Measurements from ENCODE around the gene ZNF146. TPM values are rescaled to one million over a fixed set of nuclear protein-coding genes. Genes with fewer than 3 reads are reported as not detected.
"Not testable (repeated sequence)": the region's sequence is repeated elsewhere in the genome, so short reads cannot be mapped to it uniquely, and the experiment has no call there.

Gene ZNF146
- total RNA-seq, 1 experiment from 2014 or later = 138 TPM

GRCh38 chr19:36268081-36268480 is 53.2 kb downstream of the ZNF146 start:
- not testable (repeated sequence) for DNase-seq (ENCODE audit: extremely low read depth, low read depth)

GRCh38 chr19:36268591-36268990 is 53.7 kb downstream of the ZNF146 start:
- not testable (repeated sequence) for DNase-seq (ENCODE audit: extremely low read depth, low read depth)

- DNase-seq (ENCODE audit: extremely low read depth, low read depth) = not testable (repeated sequence)
Observed at GRCh38 chr19:36269295-36269694, 54.4 kb downstream of the ZNF146 start.

Small RNA genes lying within 50 kb of the gene (small RNA-seq; reads per million reads assigned to genes)
- gene RF00019 = 0 reads per million in 2 experiments

Other genes starting within 250 kb of the ZNF146 start
- 19.8 and 26.1 TPM in 2 replicates for gene SDHAF1, start 219.9 kb upstream of the ZNF146 start, total RNA-seq (2014; rRNA removed; shearing (Covaris generic))
- gene SYNE4, start 206.3 kb upstream of the ZNF146 start, total RNA-seq (2014; rRNA removed; shearing (Covaris generic)) = 0.22 and 0.26 TPM in 2 replicates
- gene ALKBH6, start 200.9 kb upstream of the ZNF146 start, total RNA-seq (2014; rRNA removed; shearing (Covaris generic)) = 21.1 and 25.6 TPM in 2 replicates
- gene CLIP3, start 182.2 kb upstream of the ZNF146 start, total RNA-seq (2014; rRNA removed; shearing (Covaris generic)) = 0.27 and 0.35 TPM in 2 replicates
- gene THAP8, start 160.8 kb upstream of the ZNF146 start, total RNA-seq (2014; rRNA removed; shearing (Covaris generic)) = 2.9 and 3.0 TPM in 2 replicates
- 12.3 and 13.7 TPM in 2 replicates for gene WDR62, start 160.2 kb upstream of the ZNF146 start, total RNA-seq (2014; rRNA removed; shearing (Covaris generic))
- gene OVOL3, start 104.0 kb upstream of the ZNF146 start, total RNA-seq (2014; rRNA removed; shearing (Covaris generic)) = not detected in 2 replicates
- 90.1 and 139 TPM in 2 replicates for gene POLR2I, start 100.2 kb upstream of the ZNF146 start, total RNA-seq (2014; rRNA removed; shearing (Covaris generic))
- gene TBCB, start 99.6 kb upstream of the ZNF146 start, total RNA-seq (2014; rRNA removed; shearing (Covaris generic)) = 147 and 154 TPM in 2 replicates
- gene CAPNS1, start 75.0 kb upstream of the ZNF146 start, total RNA-seq (2014; rRNA removed; shearing (Covaris generic)) = 417 and 452 TPM in 2 replicates
- gene COX7A1, start 62.7 kb upstream of the ZNF146 start, total RNA-seq (2014; rRNA removed; shearing (Covaris generic)) = not detected in 2 replicates
- gene ZNF565, start 441 bp upstream of the ZNF146 start, total RNA-seq (2014; rRNA removed; shearing (Covaris generic)) = 5.4 and 6.5 TPM in 2 replicates
- 3.7 and 4.0 TPM in 2 replicates for gene ZFP14, start 164.1 kb downstream of the ZNF146 start, total RNA-seq (2014; rRNA removed; shearing (Covaris generic))
- gene ZFP82, start 203.5 kb downstream of the ZNF146 start, total RNA-seq (2014; rRNA removed; shearing (Covaris generic)) = 3.5 and 4.7 TPM in 2 replicates